ENCODE data around the gene DEFB129.

DNA sequence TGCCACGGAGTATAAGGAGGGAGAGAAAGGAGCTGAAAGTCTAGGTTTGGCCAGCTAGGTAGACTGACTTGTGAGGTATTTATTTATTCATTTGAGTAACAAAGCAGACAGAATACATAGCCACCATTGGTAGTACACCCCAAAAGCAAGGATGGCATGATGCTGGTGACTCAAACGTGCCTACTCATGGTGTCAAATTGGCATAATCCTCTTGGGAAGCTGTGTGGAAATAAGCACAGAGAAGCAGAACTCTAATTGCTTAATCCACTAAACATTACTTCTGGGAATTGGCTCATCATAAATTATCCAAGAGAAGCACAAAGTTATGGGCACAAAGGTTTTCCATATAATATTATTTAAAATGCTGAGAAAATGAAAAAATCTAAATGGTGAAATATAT lies 32.9 kb downstream of the DEFB129 start:
- TF ChIP-seq, protein P1, sequence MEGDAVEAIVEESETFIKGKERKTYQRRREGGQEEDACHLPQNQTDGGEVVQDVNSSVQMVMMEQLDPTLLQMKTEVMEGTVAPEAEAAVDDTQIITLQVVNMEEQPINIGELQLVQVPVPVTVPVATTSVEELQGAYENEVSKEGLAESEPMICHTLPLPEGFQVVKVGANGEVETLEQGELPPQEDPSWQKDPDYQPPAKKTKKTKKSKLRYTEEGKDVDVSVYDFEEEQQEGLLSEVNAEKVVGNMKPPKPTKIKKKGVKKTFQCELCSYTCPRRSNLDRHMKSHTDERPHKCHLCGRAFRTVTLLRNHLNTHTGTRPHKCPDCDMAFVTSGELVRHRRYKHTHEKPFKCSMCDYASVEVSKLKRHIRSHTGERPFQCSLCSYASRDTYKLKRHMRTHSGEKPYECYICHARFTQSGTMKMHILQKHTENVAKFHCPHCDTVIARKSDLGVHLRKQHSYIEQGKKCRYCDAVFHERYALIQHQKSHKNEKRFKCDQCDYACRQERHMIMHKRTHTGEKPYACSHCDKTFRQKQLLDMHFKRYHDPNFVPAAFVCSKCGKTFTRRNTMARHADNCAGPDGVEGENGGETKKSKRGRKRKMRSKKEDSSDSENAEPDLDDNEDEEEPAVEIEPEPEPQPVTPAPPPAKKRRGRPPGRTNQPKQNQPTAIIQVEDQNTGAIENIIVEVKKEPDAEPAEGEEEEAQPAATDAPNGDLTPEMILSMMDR (conservative IDR thresholded peaks at IDR 0.05): no peak
- no peak for TF ChIP-seq ZFX (IDR thresholded peaks at IDR 0.05)
